Measurements from ENCODE around the gene PODXL. TPM values are rescaled to one million over a fixed set of nuclear protein-coding genes. Genes with fewer than 3 reads are reported as not detected.

The PODXL gene
- total and polyA plus RNA-seq, 2 experiments from 2014 or later: 220 to 727 TPM

DNA sequence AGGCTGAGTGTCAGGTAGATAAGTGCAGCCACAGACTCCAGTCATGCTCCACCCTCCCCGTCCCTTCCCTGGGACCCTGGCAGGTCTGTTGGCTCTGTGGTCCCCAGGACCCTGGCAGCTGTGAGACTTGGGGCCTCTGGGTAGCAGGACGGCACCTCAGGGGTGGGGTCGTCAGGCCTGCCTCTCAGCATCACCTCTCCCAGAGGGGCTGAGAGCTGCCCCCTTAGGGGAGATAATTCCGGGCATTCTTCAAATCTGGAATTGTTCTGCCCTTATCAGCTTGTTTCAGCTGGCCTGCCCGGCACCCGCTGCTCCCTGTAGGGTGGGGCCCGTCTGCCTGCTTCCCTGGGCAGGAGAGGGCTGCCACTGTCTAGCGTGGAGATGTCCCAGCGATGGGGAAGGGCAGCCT is 23.3 kb downstream of the PODXL start:
- DNase-seq (ENCODE audit: low spot score) (no peak), ATAC-seq (peak; percentile 3; the same call in 2 of the 3 replicates)
- no peaks in the 10 kb centered on the region for H3K9me2 ChIP-seq (ENCODE audit: insufficient read depth)
- TF ChIP-seq, protein P1, sequence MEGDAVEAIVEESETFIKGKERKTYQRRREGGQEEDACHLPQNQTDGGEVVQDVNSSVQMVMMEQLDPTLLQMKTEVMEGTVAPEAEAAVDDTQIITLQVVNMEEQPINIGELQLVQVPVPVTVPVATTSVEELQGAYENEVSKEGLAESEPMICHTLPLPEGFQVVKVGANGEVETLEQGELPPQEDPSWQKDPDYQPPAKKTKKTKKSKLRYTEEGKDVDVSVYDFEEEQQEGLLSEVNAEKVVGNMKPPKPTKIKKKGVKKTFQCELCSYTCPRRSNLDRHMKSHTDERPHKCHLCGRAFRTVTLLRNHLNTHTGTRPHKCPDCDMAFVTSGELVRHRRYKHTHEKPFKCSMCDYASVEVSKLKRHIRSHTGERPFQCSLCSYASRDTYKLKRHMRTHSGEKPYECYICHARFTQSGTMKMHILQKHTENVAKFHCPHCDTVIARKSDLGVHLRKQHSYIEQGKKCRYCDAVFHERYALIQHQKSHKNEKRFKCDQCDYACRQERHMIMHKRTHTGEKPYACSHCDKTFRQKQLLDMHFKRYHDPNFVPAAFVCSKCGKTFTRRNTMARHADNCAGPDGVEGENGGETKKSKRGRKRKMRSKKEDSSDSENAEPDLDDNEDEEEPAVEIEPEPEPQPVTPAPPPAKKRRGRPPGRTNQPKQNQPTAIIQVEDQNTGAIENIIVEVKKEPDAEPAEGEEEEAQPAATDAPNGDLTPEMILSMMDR (conservative IDR thresholded peaks at IDR 0.05; ENCODE audit: low read depth in 2 of 2): no peak
- TF ChIP-seq JUNB (IDR thresholded peaks at IDR 0.05; ENCODE audit: unreplicated experiment) (no peak), STAT1 (IDR thresholded peaks at IDR 0.05; ENCODE audit: unreplicated experiment) (no peak), ZNF114 (CRISPR knock-in tag; IDR thresholded peaks at IDR 0.05) (no peak), ETS1 (IDR thresholded peaks at IDR 0.05) (no peak), POLR2AphosphoS5 (IDR thresholded peaks at IDR 0.05; ENCODE audit: low read depth) (0 out of 2 replicates have a peak, but pooled peaks have one; percentile 14), EZH2phosphoT487 (IDR thresholded peaks at IDR 0.05; ENCODE audit: unreplicated experiment) (no peak)
- TF ChIP-seq, protein P2, sequence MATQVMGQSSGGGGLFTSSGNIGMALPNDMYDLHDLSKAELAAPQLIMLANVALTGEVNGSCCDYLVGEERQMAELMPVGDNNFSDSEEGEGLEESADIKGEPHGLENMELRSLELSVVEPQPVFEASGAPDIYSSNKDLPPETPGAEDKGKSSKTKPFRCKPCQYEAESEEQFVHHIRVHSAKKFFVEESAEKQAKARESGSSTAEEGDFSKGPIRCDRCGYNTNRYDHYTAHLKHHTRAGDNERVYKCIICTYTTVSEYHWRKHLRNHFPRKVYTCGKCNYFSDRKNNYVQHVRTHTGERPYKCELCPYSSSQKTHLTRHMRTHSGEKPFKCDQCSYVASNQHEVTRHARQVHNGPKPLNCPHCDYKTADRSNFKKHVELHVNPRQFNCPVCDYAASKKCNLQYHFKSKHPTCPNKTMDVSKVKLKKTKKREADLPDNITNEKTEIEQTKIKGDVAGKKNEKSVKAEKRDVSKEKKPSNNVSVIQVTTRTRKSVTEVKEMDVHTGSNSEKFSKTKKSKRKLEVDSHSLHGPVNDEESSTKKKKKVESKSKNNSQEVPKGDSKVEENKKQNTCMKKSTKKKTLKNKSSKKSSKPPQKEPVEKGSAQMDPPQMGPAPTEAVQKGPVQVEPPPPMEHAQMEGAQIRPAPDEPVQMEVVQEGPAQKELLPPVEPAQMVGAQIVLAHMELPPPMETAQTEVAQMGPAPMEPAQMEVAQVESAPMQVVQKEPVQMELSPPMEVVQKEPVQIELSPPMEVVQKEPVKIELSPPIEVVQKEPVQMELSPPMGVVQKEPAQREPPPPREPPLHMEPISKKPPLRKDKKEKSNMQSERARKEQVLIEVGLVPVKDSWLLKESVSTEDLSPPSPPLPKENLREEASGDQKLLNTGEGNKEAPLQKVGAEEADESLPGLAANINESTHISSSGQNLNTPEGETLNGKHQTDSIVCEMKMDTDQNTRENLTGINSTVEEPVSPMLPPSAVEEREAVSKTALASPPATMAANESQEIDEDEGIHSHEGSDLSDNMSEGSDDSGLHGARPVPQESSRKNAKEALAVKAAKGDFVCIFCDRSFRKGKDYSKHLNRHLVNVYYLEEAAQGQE (IDR thresholded peaks at IDR 0.05; ENCODE audit: unreplicated experiment): no peak
- Mint-ChIP-seq H3K36me3 (ENCODE audit: low read depth) (peaks cover 80% of the 10 kb centered on the region), H3K4me3 (no peak overlapping the region), H3K4me1 (peaks cover 73% of the 10 kb centered on the region), H3K27me3 (ENCODE audit: insufficient read depth, low read depth, poor library complexity) (peaks cover 27% of the 10 kb centered on the region), H3K9me3 (no peaks in the 10 kb centered on the region), H3K27ac (no peak overlapping the region)
- H3K36me3 ChIP-seq (ENCODE audit: insufficient read depth): peaks cover 4% of the 10 kb centered on the region
- H3K27me3 ChIP-seq (ENCODE audit: insufficient read depth): no peaks in the 10 kb centered on the region
- peaks cover 86% of the 10 kb centered on the region for H3K4me1 ChIP-seq (ENCODE audit: insufficient read depth)
- H2AFZ ChIP-seq: no peak overlapping the region
- 0 out of 2 replicates have a peak overlapping the region, but pooled peaks have one; percentile 39 for H3K27ac ChIP-seq (ENCODE audit: low read depth)
- peaks cover 91% of the 10 kb centered on the region for H4K20me1 ChIP-seq (replicated peaks; ENCODE audit: insufficient read depth)
- H3F3A ChIP-seq (replicated peaks; ENCODE audit: low read depth): peaks cover 70% of the 10 kb centered on the region
- no peak overlapping the region for H3K4me2 ChIP-seq
- H3K4me3 ChIP-seq: no peak overlapping the region
- H3K79me2 ChIP-seq (replicated peaks; ENCODE audit: insufficient read depth): peaks cover 99% of the 10 kb centered on the region

DNA sequence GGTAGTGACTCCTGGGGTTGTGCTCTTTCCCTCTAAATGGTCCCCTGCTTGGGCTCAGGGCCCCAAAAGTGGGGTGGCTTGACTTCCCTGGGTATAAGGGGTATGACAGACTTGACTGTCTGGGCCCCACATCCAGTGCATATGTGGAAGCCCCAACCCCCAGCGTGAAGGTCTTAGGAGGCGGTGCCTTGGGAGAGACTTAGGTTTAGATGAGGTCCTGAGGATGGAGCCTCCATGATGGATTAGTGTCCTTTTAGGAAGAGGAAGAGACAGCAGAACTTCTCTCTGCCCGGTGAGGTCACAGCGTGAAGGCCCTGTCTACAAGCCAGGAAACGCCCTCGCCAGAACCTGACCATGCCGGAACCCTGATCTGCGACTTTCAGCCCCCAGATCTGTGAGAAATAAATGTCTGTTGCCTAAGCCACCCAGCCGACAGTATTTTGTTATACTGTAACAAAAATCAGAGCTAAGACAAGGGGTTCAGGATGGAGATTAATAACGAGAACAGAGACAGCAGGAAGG is 23.8 kb downstream of the PODXL start:
- no peaks in the 10 kb centered on the region for H3K9me2 ChIP-seq (ENCODE audit: insufficient read depth)
- H2AFZ ChIP-seq: no peak overlapping the region
- ATAC-seq: no peak
- no peaks in the 10 kb centered on the region for H3K9me3 Mint-ChIP-seq
- DNase-seq (ENCODE audit: low spot score): no peak
- peaks cover 85% of the 10 kb centered on the region for H3K4me1 ChIP-seq (ENCODE audit: insufficient read depth)
- peaks cover 70% of the 10 kb centered on the region for H3K4me1 Mint-ChIP-seq
- no peak overlapping the region; the same call in 2 of the 3 replicates for H3K4me3 Mint-ChIP-seq
- peaks cover 99% of the 10 kb centered on the region for H3K79me2 ChIP-seq (replicated peaks; ENCODE audit: insufficient read depth)
- H4K20me1 ChIP-seq (replicated peaks; ENCODE audit: insufficient read depth): peaks cover 92% of the 10 kb centered on the region
- peaks cover 26% of the 10 kb centered on the region for H3K27me3 Mint-ChIP-seq (ENCODE audit: insufficient read depth, low read depth, poor library complexity)
- no peak overlapping the region; the same call in 1 of the 2 replicates for H3K27ac Mint-ChIP-seq
- no peaks in the 10 kb centered on the region for H3K27me3 ChIP-seq (ENCODE audit: insufficient read depth)
- H3K4me3 ChIP-seq: no peak overlapping the region
- peaks cover 4% of the 10 kb centered on the region for H3K36me3 ChIP-seq (ENCODE audit: insufficient read depth)
- H3K27ac ChIP-seq (ENCODE audit: low read depth): 0 out of 2 replicates have a peak overlapping the region, but pooled peaks have one; percentile 39
- H3F3A ChIP-seq (replicated peaks; ENCODE audit: low read depth): peaks cover 67% of the 10 kb centered on the region
- H3K36me3 Mint-ChIP-seq (ENCODE audit: low read depth): peaks cover 77% of the 10 kb centered on the region
- no peak overlapping the region for H3K4me2 ChIP-seq
- no peak for TF ChIP-seq ZNF462 (CRISPR knock-in tag; IDR thresholded peaks at IDR 0.05)
